ENCODE measurements around the gene PLAGL1. TPM values are rescaled to one million over a fixed set of nuclear protein-coding genes. Genes with fewer than 3 reads are reported as not detected.

Gene PLAGL1, protein sequence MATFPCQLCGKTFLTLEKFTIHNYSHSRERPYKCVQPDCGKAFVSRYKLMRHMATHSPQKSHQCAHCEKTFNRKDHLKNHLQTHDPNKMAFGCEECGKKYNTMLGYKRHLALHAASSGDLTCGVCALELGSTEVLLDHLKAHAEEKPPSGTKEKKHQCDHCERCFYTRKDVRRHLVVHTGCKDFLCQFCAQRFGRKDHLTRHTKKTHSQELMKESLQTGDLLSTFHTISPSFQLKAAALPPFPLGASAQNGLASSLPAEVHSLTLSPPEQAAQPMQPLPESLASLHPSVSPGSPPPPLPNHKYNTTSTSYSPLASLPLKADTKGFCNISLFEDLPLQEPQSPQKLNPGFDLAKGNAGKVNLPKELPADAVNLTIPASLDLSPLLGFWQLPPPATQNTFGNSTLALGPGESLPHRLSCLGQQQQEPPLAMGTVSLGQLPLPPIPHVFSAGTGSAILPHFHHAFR
- total RNA-seq: 19.4 and 22.7 TPM in 2 replicates

GRCh38 chr6:144008120-144008811, at the start of gene PLAGL1:
PLAGL1 (minus strand) TSS chr6:144008259; CDS start chr6:143948136, 60,123 bp downstream.

Other genes with a start within 250 kb of the PLAGL1 start
- gene LTV1, start 164.9 kb downstream of the PLAGL1 start, total RNA-seq: 11.7 and 13.6 TPM in 2 replicates
- not detected in 2 replicates for gene ZC2HC1B, start 143.8 kb downstream of the PLAGL1 start, total RNA-seq
- 105 and 142 TPM in 2 replicates for gene SF3B5, start 87.3 kb upstream of the PLAGL1 start, total RNA-seq
- gene STX11, start 142.3 kb upstream of the PLAGL1 start, total RNA-seq: 0.32 TPM in 1 of 2 replicates, not detected in the other